TTC549 (cell line): ENCODE measurements around the gene DPH1.
"Not testable (repeated sequence)": the region's sequence is repeated elsewhere in the genome, so short reads cannot be mapped to it uniquely, and the experiment has no call there.

Source experiments
- FAIRE-seq: peaks from 2 replicates; lab custom pipeline; 2012; peaks lifted over from hg19 to GRCh38; lab: Jason Lieb, UNC

Gene DPH1

DNA sequence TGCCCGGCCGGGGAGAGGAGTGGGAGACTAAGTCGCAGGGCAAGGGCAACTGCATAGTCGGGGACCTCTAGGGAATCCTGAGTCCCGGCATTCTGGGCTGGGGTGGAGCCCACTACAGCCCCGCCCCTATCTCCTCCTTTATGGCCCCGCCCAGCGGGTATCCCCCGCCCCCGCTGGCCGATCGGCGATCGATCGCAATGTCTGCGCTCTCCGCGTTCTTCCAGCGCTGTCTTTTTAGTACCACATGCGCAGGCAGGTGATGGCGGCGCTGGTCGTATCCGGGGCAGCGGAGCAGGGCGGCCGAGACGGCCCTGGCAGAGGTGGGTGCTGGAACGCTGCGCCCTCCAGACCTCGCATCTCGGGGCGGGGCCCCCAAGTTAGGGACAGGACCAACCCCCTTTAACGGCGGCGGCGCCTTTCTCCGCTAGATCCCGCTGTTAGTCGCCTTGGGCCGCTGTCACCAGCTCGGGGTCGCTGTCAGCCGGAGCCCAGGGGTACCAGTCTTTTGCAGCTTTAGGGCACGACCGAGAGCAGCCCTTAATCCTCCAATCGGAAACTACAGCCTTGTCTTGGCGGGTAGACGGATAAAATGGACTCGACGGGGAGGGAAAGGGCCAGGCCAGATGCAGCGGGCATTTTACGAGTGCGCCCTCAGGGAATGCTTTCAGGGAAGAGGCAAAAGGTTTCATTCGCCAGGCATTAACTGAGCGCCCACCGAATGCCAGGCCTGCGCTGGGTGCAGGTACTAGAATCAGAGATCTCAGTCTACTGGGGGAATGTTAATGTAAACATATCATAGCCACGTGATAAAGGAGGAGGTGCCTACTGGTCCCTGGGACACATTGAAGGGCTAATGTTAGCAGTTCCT lies at the start of gene DPH1:
DPH1 (plus strand) TSS at position 243 of the 868 bp plus-strand sequence; CDS start at position 260, 17 bp downstream.
- peak; percentile 82 for FAIRE-seq

- FAIRE-seq = no peak
Observed at GRCh38 chr17:1980665-1981250, 49.2 kb upstream of the DPH1 start.

DNA sequence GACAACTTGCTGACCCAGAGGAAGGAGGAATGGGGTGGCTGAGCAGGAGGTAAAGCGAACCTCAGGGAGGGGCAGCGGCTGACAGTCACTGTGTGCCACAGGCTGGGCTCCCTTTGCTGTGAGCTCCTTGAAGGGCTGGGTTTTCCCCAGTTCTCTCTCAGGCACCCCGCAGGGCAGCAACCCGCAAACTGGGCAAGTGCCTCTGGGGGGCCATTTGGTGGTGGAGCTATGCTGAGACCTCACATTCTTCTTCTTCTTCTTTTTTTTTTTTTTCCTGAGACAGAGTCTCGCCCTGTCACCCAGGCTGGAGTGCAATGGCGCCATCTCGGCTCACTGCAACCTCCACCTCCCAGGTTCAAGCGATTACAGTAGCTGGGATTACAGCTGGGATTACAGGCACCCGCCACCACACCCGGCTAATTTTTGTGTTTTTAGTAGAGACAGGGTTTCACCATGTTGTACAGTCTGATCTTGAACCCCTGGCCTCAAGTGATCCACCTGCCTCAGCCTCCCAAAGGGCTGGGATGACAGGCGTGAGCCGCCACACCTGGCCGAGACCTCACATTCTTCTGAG lies 47.1 kb upstream of the DPH1 start:
- not testable (repeated sequence) for FAIRE-seq

DNA sequence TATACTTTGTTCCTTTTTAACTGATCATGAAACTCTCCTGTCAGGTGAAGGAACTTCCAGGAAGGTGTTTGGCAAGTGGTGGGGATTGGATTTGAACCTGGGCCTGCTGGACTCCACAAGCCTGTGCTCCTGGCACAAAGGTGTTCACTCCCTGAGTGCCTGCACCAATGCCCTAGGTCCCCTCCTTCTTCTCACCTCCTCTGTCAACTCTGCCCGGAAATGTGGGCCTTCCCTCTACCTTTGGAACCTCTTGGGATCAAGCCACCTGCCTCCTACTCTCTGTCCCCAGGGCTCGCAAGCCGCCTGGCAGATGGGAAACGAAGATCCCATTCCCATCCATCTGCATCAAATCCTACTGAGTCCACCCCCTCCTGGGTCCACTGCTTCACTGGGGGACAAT lies 44.9 kb upstream of the DPH1 start:
- no peak for FAIRE-seq

DNA sequence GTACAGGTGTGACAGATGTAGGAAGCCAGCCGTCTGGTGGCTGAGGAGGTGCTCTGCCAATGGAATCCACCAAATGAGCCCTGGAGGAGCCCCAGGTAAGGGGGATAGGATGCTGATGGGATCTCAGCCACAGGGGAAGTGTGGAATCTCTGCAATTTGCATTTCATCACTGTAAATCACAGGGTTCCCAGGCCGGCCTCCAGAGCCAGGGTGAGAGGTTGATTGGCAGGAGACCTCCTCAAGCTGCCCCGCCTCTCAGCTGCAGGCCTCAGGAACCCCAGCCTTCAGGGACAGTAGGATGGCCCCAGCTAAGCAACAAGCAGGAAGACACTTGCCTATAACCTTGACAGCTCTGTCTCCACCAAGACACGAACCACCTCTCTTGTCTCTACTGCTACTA lies 44.3 kb upstream of the DPH1 start:
- no peak for FAIRE-seq

DNA sequence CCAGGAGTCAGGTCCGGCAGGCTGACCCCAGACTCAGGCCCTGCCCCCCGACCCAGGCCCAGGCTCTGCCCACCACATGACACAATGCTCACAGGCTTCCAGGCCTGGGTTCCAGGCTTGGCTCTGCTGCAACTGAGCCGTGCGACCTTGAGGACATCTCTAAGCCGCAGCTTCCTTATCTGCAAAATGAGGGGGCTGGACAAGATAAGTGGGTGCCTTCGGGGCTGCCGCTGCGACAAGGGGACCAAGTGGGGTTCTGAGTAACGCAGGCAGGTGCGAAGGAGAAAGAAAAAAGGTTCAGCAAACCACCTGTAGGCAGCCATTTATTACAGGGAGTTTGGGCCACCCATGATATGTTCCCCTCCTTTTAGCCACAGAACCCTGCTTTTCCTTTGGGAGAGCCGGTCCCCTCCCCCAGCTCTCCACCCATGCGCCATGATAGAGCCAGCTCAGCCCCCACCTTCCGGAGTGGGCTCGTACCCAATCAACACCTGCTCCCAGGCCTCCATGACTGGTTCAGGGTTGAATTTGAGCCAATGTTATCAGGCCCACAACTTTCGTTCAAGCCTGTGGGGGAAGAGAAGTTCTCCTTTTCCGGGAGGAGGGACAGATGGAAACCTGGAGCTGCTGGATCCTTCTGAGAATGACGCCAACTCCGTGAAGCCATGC lies 43.0 kb upstream of the DPH1 start:
- FAIRE-seq = no peak

DNA sequence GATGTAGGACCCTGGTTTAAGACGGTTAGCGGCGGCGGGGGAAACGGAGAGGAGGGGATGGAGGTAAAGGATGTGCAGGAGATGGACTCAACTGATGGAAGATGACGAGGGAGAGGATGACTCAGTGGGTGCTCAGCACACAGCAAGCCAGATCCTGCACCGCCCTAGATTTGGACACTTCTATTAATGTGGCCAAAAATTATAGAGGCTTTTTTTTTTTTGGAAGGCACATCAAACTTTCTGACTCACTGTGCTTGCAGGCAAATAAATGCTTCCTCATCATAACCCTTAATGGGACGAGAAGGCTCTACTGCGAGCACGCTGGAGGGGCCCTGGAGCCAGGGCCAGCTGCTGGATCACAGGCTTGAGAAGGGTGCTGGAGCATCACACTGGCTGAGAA lies 40.8 kb upstream of the DPH1 start:
- FAIRE-seq = no peak

DNA sequence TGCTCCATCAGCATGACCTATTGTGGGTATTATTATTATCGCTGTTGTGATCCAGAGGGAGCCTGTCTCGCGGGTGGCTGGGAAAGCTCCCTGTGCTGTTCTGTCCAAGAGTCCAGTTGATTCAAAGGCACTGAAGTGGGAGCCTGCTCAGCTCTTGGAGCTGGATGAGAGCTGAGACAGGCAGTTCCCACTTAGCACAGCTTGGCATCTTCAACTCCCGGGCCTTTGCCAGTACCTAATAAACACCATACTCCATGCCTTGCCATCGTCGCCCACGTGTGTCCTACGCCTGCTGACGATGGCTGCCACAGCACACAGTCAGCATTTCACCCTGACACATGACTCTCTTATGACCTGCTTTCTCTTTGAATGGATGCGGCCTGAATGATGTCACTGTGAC lies 37.4 kb upstream of the DPH1 start:
- FAIRE-seq = no peak

GRCh38 chr17:1994707-1995106 lies 35.2 kb upstream of the DPH1 start:
- FAIRE-seq = no peak

GRCh38 chr17:1995321-1995892 lies 34.5 kb upstream of the DPH1 start:
- FAIRE-seq = no peak

DNA sequence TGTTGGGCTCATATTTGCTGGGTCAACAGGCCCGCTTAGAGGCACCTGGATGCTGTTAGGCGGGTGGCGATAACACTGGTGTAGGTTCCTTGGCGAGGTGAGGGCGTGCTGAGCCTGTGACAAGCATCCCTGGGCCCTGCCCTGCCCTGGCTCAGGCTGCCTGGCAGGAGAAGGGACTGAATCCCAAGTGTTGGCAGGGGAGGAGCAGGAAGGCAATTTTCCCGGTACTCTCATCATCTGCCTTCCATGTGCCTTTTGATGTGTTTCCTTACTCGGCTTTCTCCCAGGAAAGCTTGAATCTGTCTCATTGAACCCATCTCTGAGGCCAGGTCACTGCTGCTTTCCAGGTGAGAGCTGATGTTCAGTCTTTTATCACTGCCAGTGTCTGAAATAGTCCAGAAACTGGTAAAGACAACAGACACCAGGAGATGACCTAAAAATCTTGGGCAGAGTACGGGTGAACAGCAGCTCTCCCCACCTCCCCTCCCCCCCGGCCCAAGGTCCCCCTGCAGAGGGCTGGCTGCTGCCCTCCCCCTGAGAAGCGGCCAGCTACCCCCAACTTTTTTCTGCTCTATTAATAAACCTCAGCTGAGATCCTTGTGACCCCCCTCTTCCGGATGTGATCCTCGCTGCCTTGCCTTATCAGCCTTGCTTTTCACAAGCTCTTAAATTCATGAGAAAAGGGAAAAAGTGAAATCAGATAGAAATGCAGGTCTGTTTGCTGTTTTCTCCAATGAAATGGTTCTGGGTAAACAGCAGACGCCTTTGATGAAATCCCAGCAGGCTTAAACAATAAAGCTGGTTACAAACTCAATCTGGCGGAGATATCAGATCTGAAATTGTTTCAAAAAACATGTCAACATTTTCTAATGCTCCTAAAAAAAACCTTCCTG lies 33.8 kb upstream of the DPH1 start:
- no peak for FAIRE-seq

- no peak for FAIRE-seq
Observed at GRCh38 chr17:1996800-1997288, 33.1 kb upstream of the DPH1 start.

DNA sequence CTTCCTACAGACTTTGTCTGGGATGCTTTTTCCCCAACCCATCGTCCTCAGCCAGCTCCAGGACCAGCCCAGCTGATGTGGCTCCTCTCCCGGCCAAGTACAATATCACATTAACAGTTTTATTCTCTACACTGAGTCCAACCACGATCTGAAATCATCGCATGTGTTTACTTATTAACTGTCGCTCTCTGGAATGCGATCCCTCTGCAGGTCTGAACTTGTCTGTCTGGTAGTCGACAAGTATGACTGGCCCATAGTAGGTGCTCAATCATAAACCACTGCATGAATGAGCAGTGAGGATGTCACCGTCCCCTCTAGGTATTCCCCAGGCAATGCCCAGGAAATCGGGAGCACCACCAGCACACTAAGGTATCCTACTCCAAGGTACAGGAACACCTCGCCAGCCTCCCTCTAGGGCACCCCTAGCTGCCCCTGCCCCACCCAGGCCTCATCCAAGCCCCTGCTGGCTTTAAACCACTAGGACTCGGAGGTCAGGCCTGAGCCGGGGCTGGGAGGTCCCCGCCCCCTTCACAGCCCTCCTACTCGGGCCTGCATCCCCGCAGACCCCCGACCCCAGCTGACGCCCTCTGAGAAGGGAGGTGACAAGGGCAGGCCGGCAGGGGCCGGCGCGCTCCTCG lies 32.5 kb upstream of the DPH1 start:
- FAIRE-seq = no peak

GRCh38 chr17:1997927-1998742 lies 31.8 kb upstream of the DPH1 start:
- no peak for FAIRE-seq

GRCh38 chr17:1999557-2000251 lies 30.2 kb upstream of the DPH1 start:
- no peak for FAIRE-seq

DNA sequence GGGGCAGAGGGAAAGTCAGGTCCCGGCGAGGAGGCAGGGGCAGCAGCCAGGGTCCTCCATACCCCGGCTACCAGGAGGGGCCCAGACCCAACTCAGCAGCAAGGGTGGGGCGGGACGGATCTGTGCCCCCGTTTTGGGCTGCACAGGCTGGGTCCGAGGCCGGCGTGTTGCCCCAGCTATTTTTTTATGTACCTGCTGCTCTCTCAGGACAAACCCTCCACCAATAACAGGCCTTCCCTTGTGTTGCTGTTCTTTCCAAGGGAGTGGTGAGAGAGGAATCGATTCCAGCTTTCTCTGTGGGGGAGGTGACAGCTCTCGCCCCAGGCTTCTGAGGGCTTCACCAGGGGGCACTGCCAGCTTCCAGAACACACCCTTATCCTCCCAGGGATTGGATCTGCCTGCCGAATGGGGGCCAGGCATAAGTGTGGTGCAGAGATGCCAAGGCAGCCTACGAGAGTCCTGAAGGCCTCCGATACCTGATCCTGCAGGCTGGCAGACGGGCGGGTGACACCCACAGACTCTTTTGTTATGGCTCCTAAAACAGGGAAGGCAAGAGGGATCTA lies 27.1 kb upstream of the DPH1 start:
- FAIRE-seq = no peak

GRCh38 chr17:2003525-2003924 lies 26.4 kb upstream of the DPH1 start:
- no peak for FAIRE-seq

- no peak for FAIRE-seq
Observed at GRCh38 chr17:2004435-2004952, 25.5 kb upstream of the DPH1 start.
